GM19099 (cell line): Measurements from ENCODE around the gene FSIP1.

ENCODE experiments used
- POLR2A ChIP-seq: IDR thresholded peaks from 3 replicates; pipeline ENCODE4 v1.6.1; 2011; ENCODE audit warnings: low read depth; ENCODE audit not compliant: insufficient read length; ENCODE audit errors: extremely low read depth

The FSIP1 gene

GRCh38 chr15:39720621-39721611 is 61.7 kb downstream of the FSIP1 start:
- no peak for TF ChIP-seq POLR2A

GRCh38 chr15:39720081-39720480 is 62.6 kb downstream of the FSIP1 start:
- no peak for TF ChIP-seq POLR2A

DNA sequence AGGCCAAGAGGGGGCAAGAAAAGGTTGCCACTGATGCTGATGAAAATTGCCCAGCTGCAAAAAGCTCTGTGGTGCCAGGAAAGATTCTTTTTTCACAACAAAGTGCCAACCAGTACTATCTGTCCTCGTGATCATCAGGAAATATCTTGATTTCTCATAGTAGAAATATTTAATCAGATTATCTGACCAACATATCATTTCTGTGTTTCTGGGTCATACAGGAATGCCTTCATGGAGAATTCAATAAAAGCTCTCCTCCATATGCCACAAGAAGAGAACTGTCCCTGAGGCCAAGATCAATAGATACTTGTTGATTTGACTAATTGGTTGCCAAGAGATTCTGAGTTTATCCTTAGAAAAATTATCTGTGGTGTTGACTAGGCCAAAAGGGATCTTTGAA is 63.5 kb downstream of the FSIP1 start:
- no peak for TF ChIP-seq POLR2A

DNA sequence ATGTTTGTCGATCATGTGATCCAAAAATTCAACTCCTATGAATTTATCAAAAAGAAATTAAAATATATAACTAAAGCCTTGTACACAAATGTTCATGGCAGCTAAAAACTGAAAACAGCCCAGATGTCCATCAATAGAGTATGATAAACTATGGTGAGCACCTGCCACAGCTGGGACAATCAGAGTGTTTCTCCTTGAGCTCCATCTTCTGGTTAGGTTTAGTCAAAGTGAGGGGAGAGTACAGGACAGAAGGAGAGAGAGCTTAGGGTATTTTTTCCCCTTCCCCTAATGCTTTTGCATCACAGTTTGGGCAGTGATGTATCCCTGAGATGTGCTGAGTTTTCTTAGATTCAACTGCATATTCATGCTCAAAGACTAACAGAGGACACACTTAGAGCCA is 65.5 kb downstream of the FSIP1 start:
- no peak for TF ChIP-seq POLR2A

DNA sequence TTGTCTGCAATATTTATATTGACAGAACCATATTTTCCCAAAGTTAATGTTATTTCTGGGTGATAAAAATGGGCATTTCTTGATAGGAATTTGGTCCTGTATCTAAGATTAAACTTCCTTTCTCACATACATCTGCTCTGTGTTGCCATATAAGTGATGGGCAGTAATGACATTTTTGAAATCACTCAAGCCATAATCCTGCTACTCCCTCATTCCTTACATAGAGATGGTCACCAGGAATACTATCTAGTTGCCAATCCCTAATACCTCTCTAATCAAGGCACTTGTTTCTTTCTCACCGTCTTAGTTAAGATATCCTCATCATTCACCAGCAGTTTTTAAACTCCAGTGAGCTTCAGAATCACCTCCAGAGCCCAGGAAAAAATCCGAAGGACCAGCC is 68.4 kb downstream of the FSIP1 start:
- no peak for TF ChIP-seq POLR2A

DNA sequence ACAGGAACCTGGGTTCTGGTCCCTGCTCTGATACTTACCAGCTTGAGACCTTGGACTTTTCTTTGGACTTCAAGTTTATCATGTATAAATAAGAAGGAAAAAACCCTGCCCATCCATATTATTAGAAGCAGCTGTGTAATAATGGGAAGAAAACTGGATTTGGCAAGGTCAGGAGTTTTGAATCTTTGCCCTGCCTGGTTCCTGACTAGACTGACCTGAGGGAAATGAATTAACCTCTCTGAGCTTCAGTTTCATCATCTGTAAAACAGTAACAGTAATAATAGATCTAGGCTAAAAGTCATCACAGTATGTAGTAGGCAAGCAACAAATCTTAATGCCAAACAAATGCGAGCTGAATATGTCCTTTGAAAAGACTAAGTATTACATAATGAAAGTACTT is 68.8 kb downstream of the FSIP1 start:
- TF ChIP-seq POLR2A = no peak

GRCh38 chr15:39710681-39711080 is 72.0 kb downstream of the FSIP1 start:
- TF ChIP-seq POLR2A = no peak

GRCh38 chr15:39709941-39710340 is 72.7 kb downstream of the FSIP1 start:
- no peak for TF ChIP-seq POLR2A

GRCh38 chr15:39706206-39706605 is 76.4 kb downstream of the FSIP1 start:
- TF ChIP-seq POLR2A = no peak

DNA sequence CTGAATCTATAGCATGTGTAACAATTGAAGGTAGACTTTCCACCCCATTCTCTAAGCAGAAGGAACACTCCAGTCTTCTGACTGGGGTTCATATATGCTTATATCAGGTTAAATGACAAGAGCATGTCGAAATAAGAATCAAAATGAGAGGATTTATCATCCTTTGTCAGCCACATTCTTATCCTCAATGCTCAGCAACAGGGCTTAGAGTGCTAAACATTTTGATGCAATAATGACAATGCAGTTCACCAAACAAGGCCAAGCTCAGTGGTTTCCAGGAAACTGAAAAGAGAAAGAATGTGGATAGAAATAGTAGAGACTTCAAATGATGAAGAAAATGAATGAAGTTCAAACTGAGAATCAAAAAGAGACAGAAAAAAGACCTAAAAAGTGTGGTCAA is 78.0 kb downstream of the FSIP1 start:
- TF ChIP-seq POLR2A = no peak

GRCh38 chr15:39704235-39704634 is 78.4 kb downstream of the FSIP1 start:
- TF ChIP-seq POLR2A = no peak

DNA sequence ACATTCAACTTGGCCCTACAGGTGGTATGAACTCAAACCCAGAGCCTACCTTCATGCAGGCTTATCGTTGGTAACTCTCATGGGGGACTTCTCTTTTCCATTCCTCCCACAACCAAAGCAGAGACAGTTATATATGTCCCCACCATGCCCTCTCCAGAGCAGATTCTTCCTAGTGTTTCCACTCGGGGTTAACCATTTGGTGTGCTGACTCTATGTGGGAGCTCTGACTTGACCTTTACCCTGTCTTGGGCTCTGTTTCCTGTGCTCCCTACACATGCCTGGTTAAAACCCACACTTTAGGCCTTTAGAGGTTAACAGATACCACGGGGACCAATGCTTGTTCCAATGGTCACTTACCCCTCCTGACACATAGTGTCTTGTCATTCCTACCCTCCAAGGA is 80.7 kb downstream of the FSIP1 start:
- TF ChIP-seq POLR2A = no peak

DNA sequence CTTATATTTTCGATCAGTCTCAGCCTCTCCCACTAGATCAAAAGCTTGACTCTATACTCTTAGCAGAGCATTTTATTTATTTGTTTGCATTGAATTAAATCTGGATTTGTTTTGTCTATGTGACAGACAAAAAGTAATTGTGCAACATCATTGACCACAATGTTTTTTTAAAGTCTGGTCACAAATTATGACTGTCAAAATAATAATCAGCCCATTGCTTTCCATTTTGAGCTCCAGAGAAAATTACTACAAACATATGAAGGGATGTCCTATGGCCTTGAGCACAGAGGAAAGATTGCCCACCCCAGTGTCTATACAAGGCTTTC is 82.3 kb downstream of the FSIP1 start:
- no peak for TF ChIP-seq POLR2A

GRCh38 chr15:39699516-39700374 is 82.9 kb downstream of the FSIP1 start:
- no peak for TF ChIP-seq POLR2A

DNA sequence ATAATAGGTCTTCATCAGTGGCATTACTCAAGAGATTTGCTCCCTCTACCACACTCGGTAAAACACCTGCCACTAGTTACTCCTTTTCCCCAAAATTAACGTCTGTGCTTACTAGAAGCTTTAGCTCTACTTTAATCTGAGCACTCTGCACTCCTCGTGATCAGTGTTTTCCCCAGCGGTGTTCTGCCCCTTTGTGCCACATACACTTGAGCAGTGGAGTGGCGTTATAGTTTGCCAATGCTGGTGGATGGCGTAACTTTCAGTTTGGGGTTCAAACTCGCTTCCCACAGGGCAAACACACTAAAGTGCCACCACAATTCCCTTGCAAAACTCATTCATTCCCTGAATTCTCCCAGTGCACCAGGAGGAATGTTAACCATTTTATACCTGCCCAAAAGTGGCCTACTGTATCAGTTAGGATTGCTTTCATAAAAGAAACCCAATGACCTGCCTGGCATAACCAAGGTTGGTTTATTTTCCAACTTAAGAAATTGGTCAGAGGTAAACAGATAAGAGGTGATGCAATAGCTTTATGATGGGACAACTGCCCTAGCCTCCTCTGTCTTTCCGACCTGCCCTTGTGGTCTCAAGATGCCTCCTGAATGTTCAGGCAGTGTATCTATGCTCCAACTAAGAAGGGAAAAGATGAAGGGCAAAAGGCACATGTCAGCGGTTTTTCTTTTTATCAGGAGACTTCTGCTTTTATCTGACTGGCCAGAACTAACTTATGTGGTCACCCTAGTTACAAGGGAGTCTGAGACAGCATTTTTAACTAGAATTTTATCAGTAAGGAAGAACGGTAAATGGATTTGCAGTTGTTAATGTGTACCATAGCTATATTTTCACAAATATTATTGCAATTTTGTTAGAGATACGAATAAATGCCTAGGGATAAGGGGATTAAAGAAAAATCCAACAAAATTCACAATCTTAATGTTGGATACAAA is 83.9 kb downstream of the FSIP1 start:
- TF ChIP-seq POLR2A = no peak
